H1 (cell line): ENCODE results near the gene FGD5. TPM values are rescaled to one million over a fixed set of nuclear protein-coding genes. Genes with fewer than 3 reads are reported as not detected.

ENCODE experiments used
- BACH1 ChIP-seq: IDR thresholded peaks from 2 replicates; pipeline ENCODE4 v1.6.1; 2012; ENCODE audit warnings: low read length, improper control_type of control experiment
- CREB1 ChIP-seq: IDR thresholded peaks from 2 replicates; pipeline ENCODE4 v1.6.1; 2012; ENCODE audit warnings: inconsistent platforms
- EZH2 ChIP-seq: fragments of 200-600 bp; sonication (generic); IDR thresholded peaks from 2 replicates; pipeline ENCODE4 v1.7.1; 2012; ENCODE audit warnings: low read depth, mild to moderate bottlenecking, moderate library complexity, low read length, inconsistent platforms; ENCODE audit not compliant: severe bottlenecking
- FOSL1 ChIP-seq: IDR thresholded peaks from 2 replicates; pipeline ENCODE4 v1.6.1; 2011; ENCODE audit warnings: mild to moderate bottlenecking, low read depth, low read length, moderate library complexity; ENCODE audit not compliant: insufficient read depth
- KDM1A ChIP-seq: fragments of 200-600, 300-600 bp; sonication (generic); IDR thresholded peaks from 2 replicates; pipeline ENCODE4 v1.7.1; 2016; ENCODE audit warnings: mild to moderate bottlenecking, low read length, borderline replicate concordance
- NANOG ChIP-seq: IDR thresholded peaks from 2 replicates; pipeline ENCODE4 v1.6.1; 2011; ENCODE audit warnings: low read length, low read depth, mild to moderate bottlenecking, inconsistent platforms; ENCODE audit not compliant: insufficient read depth, poor library complexity, severe bottlenecking
- POLR2AphosphoS5 ChIP-seq: IDR thresholded peaks from 2 replicates; pipeline ENCODE4 v1.6.1; 2011; ENCODE audit warnings: low read depth, low read length
- SIN3A ChIP-seq, 2 experiments: IDR thresholded peaks in 1 of 2; conservative IDR thresholded peaks in 1 of 2; 2 replicates each; pipeline ENCODE4 v1.6.1; 2011 to 2012; ENCODE audit warnings: low read length in 2 of 2, improper control_type of control experiment in 1 of 2, low read depth in 1 of 2, mild to moderate bottlenecking in 1 of 2
- TEAD4 ChIP-seq: IDR thresholded peaks from 2 replicates; pipeline ENCODE4 v1.6.1; 2012; ENCODE audit warnings: low read depth, low read length, inconsistent platforms, mixed read lengths
- ZNF274 ChIP-seq: IDR thresholded peaks from 2 replicates; pipeline ENCODE4 v1.7.0; 2012; ENCODE audit warnings: low read length, borderline replicate concordance; ENCODE audit errors: extremely low read depth
- polyA plus RNA-seq, 7 experiments: library from polyadenylated mRNA; depleted of rRNA in 3 of 7; stranded (reverse) in 5 of 7; unstranded in 2 of 7; fragments of >200 nt in 5 of 7; fragments of 200-250 nt in 2 of 7; gene quantifications; 1 replicate in 5 of 7; 2 replicates in 1 of 7; 4 replicates in 1 of 7; pipeline versions ENCODE4 v1.2.1 to v1.2.3, GENCODE V29; 2011 to 2013; ENCODE audit warnings: missing spikeins in 2 of 7, mixed read lengths in 2 of 7
- total RNA-seq: library from RNA; stranded (reverse); fragmentation: NEBNext Ultra II Directional; extraction: Animal tissue kit (Norgen Biotek cat#: 25700); gene quantifications from 2 replicates; pipeline ENCODE4 v1.2.1, GENCODE V29; 2021

The FGD5 gene
- total and polyA plus RNA-seq, 2 of the 8 experiments (the other 6 are each of a cell fraction or from before 2014, with no cell fraction given), result 4.7 to 14.3 TPM

DNA sequence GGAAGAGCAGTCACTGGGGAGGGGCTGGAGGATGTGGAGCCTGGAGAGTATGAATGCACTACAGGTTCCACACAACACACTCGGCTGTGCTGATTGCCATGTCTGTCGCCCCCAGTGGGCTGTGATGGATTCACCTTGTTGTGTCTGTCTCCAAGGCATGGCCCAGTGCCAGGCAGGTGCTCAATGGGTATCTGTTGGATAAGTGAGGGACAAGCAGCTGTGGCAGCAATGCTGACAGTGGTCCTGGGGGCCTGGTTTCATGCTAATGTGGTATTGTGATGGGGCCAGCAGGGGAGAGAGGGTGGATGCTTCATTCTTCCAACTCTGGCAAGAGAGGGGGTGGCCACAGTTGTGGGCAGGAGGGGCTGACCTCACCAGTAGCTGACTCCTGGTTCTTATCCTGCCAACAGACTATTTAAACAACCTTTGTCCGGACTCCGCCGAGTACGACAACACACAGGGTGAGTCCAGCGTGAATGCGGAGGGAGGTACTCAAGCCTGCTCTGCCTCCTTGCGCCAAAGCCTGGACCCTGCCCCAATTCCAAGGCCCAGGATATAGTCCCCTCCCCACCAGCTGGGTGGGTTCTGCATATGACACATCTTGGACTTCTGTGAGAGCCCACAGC, 81.3 kb downstream of the FGD5 start (continued):
- TF ChIP-seq ZNF274 (no peak), BACH1 (no peak), NANOG (no peak), FOSL1 (no peak), TEAD4 (peak; percentile 28; the same call in 1 of the 2 replicates), CREB1 (0 out of 2 replicates have a peak, but pooled peaks have one; percentile 33), SIN3A (conservative IDR thresholded peaks at IDR 0.05 in 1 of 2, IDR thresholded peaks at IDR 0.05 in 1 of 2; ENCODE audit: low read depth in 1 of 2, low read length in 2 of 2) (peak; percentile 49 to 77; a peak in 1 of 4 replicates), POLR2AphosphoS5 (no peak), KDM1A (peak; percentile 90; the same call in 1 of the 2 replicates), EZH2 (no peak)
